ENCODE measurements around the gene C1orf35. TPM values are rescaled to one million over a fixed set of nuclear protein-coding genes. Genes with fewer than 3 reads are reported as not detected.
A peak's percentile ranks its signal among the peaks of the same experiment; 100 is the strongest.

The C1orf35 gene
- total and polyA plus RNA-seq, 9 of the 15 experiments (the other 6 are each of a cell fraction or from before 2014, with no cell fraction given): 3.2 to 48.7 (median 12.5) TPM

- peak; percentile 99 for TF ChIP-seq CREB1 (IDR thresholded peaks at IDR 0.05)
- peak; percentile 100 for TF ChIP-seq CREB1 (CRISPR knock-in tag; IDR thresholded peaks at IDR 0.05)
- peak; percentile 100 for TF ChIP-seq ZBTB12 (CRISPR knock-in tag; IDR thresholded peaks at IDR 0.05)
- no peak for TF ChIP-seq THRAP3 (IDR thresholded peaks at IDR 0.05; ENCODE audit: borderline replicate concordance)
- no peak for TF ChIP-seq IRF2 (CRISPR knock-in tag; IDR thresholded peaks at IDR 0.05)
- peak in 1 of 2 experiments; percentile 16; a peak in 1 of 3 replicates for TF ChIP-seq CBX3 (IDR thresholded peaks at IDR 0.05; ENCODE audit: borderline replicate concordance in 1 of 2, low read length in 2 of 2)
- peak; percentile 93 for TF ChIP-seq RB1 (IDR thresholded peaks at IDR 0.05; ENCODE audit: low read depth)
- TF ChIP-seq STAG1 (CRISPR knock-in tag; IDR thresholded peaks at IDR 0.05; ENCODE audit: borderline replicate concordance): peak; percentile 40; the same call in 1 of the 2 replicates
- no peak for TF ChIP-seq EZH2 (IDR thresholded peaks at IDR 0.05; ENCODE audit: borderline replicate concordance, low read depth, low read length)
- peak; percentile 81; the same call in 1 of the 2 replicates for TF ChIP-seq LCOR (CRISPR knock-in tag; IDR thresholded peaks at IDR 0.05)
- TF ChIP-seq PHF20 (IDR thresholded peaks at IDR 0.05; ENCODE audit: partially characterized antibody): peak; percentile 96
- TF ChIP-seq ZNF121 (CRISPR knock-in tag; conservative IDR thresholded peaks at IDR 0.05): peak; percentile 7; the same call in 1 of the 2 replicates
- TF ChIP-seq THAP7 (CRISPR knock-in tag; IDR thresholded peaks at IDR 0.05): 0 out of 2 replicates have a peak, but pooled peaks have one; percentile 71
- peak; percentile 54 for TF ChIP-seq ATF2 (CRISPR knock-in tag; IDR thresholded peaks at IDR 0.05)
- TF ChIP-seq KHSRP (IDR thresholded peaks at IDR 0.05): peak; percentile 96
- TF ChIP-seq MAX (CRISPR knock-in tag; IDR thresholded peaks at IDR 0.05): peak; percentile 92
- peak; percentile 92 for TF ChIP-seq ATF3 (IDR thresholded peaks at IDR 0.05)
- peak; percentile 61; the same call in 1 of the 2 replicates for TF ChIP-seq ATF3 (CRISPR knock-in tag; conservative IDR thresholded peaks at IDR 0.05)
- TF ChIP-seq NFATC3 (IDR thresholded peaks at IDR 0.05): no peak
- peak; percentile 89 for TF ChIP-seq CREB3L1 (IDR thresholded peaks at IDR 0.05; ENCODE audit: borderline replicate concordance, low read depth)
- TF ChIP-seq EP400 (IDR thresholded peaks at IDR 0.05): peak; percentile 90
Measured at GRCh38 chr1:228102791-228103620, at the start of gene C1orf35 (continued).
